Measurements from ENCODE around the gene GPHN.

Gene GPHN

GRCh38 chr14:66601932-66602578 lies 94.1 kb downstream of the GPHN start:
- no peak for DNase-seq

GRCh38 chr14:66603945-66604344 lies 96.0 kb downstream of the GPHN start:
- DNase-seq: no peak

- DNase-seq: no peak
Measured at GRCh38 chr14:66606826-66607225, 98.9 kb downstream of the GPHN start.

- DNase-seq: no peak
Measured at GRCh38 chr14:66610154-66610563, 102.2 kb downstream of the GPHN start.

GRCh38 chr14:66613344-66613743 lies 105.4 kb downstream of the GPHN start:
- DNase-seq: no peak

- DNase-seq: no peak
Measured at GRCh38 chr14:66619952-66620351, 112.0 kb downstream of the GPHN start.

- no peak for DNase-seq
Measured at GRCh38 chr14:66623838-66624237, 115.9 kb downstream of the GPHN start.

- peak; percentile 30 to 56 for DNase-seq
Measured at GRCh38 chr14:66624336-66624937, 116.5 kb downstream of the GPHN start.

GRCh38 chr14:66628636-66629035 lies 120.7 kb downstream of the GPHN start:
- DNase-seq: no peak

- no peak for DNase-seq
Measured at GRCh38 chr14:66629499-66629898, 121.6 kb downstream of the GPHN start.

GRCh38 chr14:66634876-66635275 lies 126.9 kb downstream of the GPHN start:
- no peak for DNase-seq

GRCh38 chr14:66635435-66635834 lies 127.5 kb downstream of the GPHN start:
- no peak for DNase-seq

GRCh38 chr14:66636240-66636639 lies 128.3 kb downstream of the GPHN start:
- DNase-seq: no peak

GRCh38 chr14:66638689-66639088 lies 130.7 kb downstream of the GPHN start:
- no peak for DNase-seq

GRCh38 chr14:66641861-66642635 lies 134.1 kb downstream of the GPHN start:
- no peak for DNase-seq

- DNase-seq: no peak
Measured at GRCh38 chr14:66643344-66643743, 135.4 kb downstream of the GPHN start.

GRCh38 chr14:66645716-66646115 lies 137.8 kb downstream of the GPHN start:
- no peak for DNase-seq

GRCh38 chr14:66649498-66649897 lies 141.6 kb downstream of the GPHN start:
- DNase-seq: no peak

- DNase-seq: no peak
Measured at GRCh38 chr14:66650491-66650911, 142.6 kb downstream of the GPHN start.

GRCh38 chr14:66651536-66652220 lies 143.7 kb downstream of the GPHN start:
- DNase-seq: no peak

GRCh38 chr14:66652525-66653106 lies 144.7 kb downstream of the GPHN start:
- DNase-seq: no peak

GRCh38 chr14:66657780-66658179 lies 149.8 kb downstream of the GPHN start:
- no peak for DNase-seq

- DNase-seq: no peak
Measured at GRCh38 chr14:66662374-66662773, 154.4 kb downstream of the GPHN start.

Data from hippocampal formation (tissue), 2 donors.